Muscle layer of duodenum (tissue), 2 donors: ENCODE data around the gene USH2A.

Experiments
- H3K27ac ChIP-seq: one replicate; pipeline ENCODE4 v1.7.0; 2013; ENCODE audit warnings: mild to moderate bottlenecking, low read length
- H3K27me3 ChIP-seq: one replicate; pipeline ENCODE4 v1.7.0; 2013; ENCODE audit warnings: low read depth, mild to moderate bottlenecking, control low read depth, low read length
- H3K36me3 ChIP-seq, 2 donors: one replicate each; pipeline ENCODE4 v1.7.0; 2013; ENCODE audit warnings: low read length in 2 of 2, control low read depth in 1 of 2, mild to moderate bottlenecking in 1 of 2; ENCODE audit not compliant: insufficient read depth in 2 of 2, control insufficient read depth in 1 of 2
- H3K4me1 ChIP-seq, 2 donors: one replicate each; pipeline ENCODE4 v1.7.0; 2013; ENCODE audit warnings: low read length in 2 of 2, mild to moderate bottlenecking in 2 of 2, control low read depth in 1 of 2, moderate library complexity in 1 of 2; ENCODE audit not compliant: insufficient read depth in 2 of 2, control insufficient read depth in 1 of 2
- H3K4me3 ChIP-seq, 2 donors: one replicate each; pipeline ENCODE4 v1.7.0; 2013; ENCODE audit warnings: low read length in 2 of 2, low read depth in 1 of 2, mild to moderate bottlenecking in 1 of 2
- H3K9me3 ChIP-seq, 2 donors: one replicate each; pipeline ENCODE4 v1.7.0; 2013; ENCODE audit warnings: low read length in 2 of 2, control low read depth in 1 of 2, mild to moderate bottlenecking in 1 of 2; ENCODE audit not compliant: control insufficient read depth in 1 of 2
- donor health status: healthy.

USH2A gene

GRCh38 chr1:216073793-216074595 is 349.3 kb downstream of the USH2A start:
- no peak overlapping the region for H3K27ac ChIP-seq
- H3K36me3 ChIP-seq = no peaks in the 10 kb centered on the region
- no peaks in the 10 kb centered on the region for H3K4me1 ChIP-seq
- no peaks in the 10 kb centered on the region for H3K27me3 ChIP-seq
- H3K4me3 ChIP-seq = no peak overlapping the region
- H3K9me3 ChIP-seq = no peaks in the 10 kb centered on the region

- Histone ChIP-seq H3K27me3 (no peaks in the 10 kb centered on the region), H3K4me1 (no peaks in the 10 kb centered on the region), H3K9me3 (no peaks in the 10 kb centered on the region), H3K36me3 (no peaks in the 10 kb centered on the region), H3K4me3 (no peak overlapping the region), H3K27ac (no peak overlapping the region)
Measured at GRCh38 chr1:216071262-216071661, 352.0 kb downstream of the USH2A start.

GRCh38 chr1:216064643-216065042 is 358.6 kb downstream of the USH2A start:
- Histone ChIP-seq H3K4me3 (no peak overlapping the region), H3K27ac (no peak overlapping the region), H3K36me3 (no peaks in the 10 kb centered on the region), H3K4me1 (no peaks in the 10 kb centered on the region), H3K27me3 (no peaks in the 10 kb centered on the region), H3K9me3 (no peaks in the 10 kb centered on the region)

- Histone ChIP-seq H3K4me3 (no peak overlapping the region), H3K9me3 (peaks cover 0 to 3% of the 10 kb centered on the region in 2 donors), H3K27me3 (no peaks in the 10 kb centered on the region), H3K4me1 (no peaks in the 10 kb centered on the region), H3K36me3 (no peaks in the 10 kb centered on the region), H3K27ac (no peak overlapping the region)
Measured at GRCh38 chr1:216057947-216058346, 365.3 kb downstream of the USH2A start.

- Histone ChIP-seq H3K4me1 (no peaks in the 10 kb centered on the region), H3K4me3 (no peak overlapping the region), H3K9me3 (peaks cover 0 to 3% of the 10 kb centered on the region in 2 donors), H3K27ac (no peak overlapping the region), H3K36me3 (no peaks in the 10 kb centered on the region), H3K27me3 (no peaks in the 10 kb centered on the region)
Measured at GRCh38 chr1:216057063-216057462, 366.2 kb downstream of the USH2A start.

- H3K27me3 ChIP-seq = no peaks in the 10 kb centered on the region
- H3K4me3 ChIP-seq = no peak overlapping the region
- peaks cover 0 to 3% of the 10 kb centered on the region in 2 donors for H3K9me3 ChIP-seq
- no peaks in the 10 kb centered on the region for H3K4me1 ChIP-seq
- H3K36me3 ChIP-seq = no peaks in the 10 kb centered on the region
- H3K27ac ChIP-seq = no peak overlapping the region
Measured at GRCh38 chr1:216055004-216055403, 368.2 kb downstream of the USH2A start.

GRCh38 chr1:216054600-216054999 is 368.6 kb downstream of the USH2A start:
- no peaks in the 10 kb centered on the region for H3K27me3 ChIP-seq
- H3K36me3 ChIP-seq = no peaks in the 10 kb centered on the region
- H3K9me3 ChIP-seq = peaks cover 0 to 3% of the 10 kb centered on the region in 2 donors
- H3K27ac ChIP-seq = no peak overlapping the region
- H3K4me1 ChIP-seq = no peaks in the 10 kb centered on the region
- H3K4me3 ChIP-seq = no peak overlapping the region

- Histone ChIP-seq H3K27me3 (no peaks in the 10 kb centered on the region), H3K4me3 (no peak overlapping the region), H3K9me3 (no peaks in the 10 kb centered on the region), H3K27ac (no peak overlapping the region), H3K36me3 (no peaks in the 10 kb centered on the region), H3K4me1 (no peaks in the 10 kb centered on the region)
Measured at GRCh38 chr1:216051071-216051470, 372.2 kb downstream of the USH2A start.

GRCh38 chr1:216049741-216050430 is 373.4 kb downstream of the USH2A start:
- Histone ChIP-seq H3K4me1 (no peaks in the 10 kb centered on the region), H3K4me3 (no peak overlapping the region), H3K36me3 (no peaks in the 10 kb centered on the region), H3K27ac (no peak overlapping the region), H3K9me3 (no peaks in the 10 kb centered on the region), H3K27me3 (no peaks in the 10 kb centered on the region)

- Histone ChIP-seq H3K9me3 (no peaks in the 10 kb centered on the region), H3K27me3 (no peaks in the 10 kb centered on the region), H3K36me3 (no peaks in the 10 kb centered on the region), H3K27ac (no peak overlapping the region), H3K4me3 (no peak overlapping the region), H3K4me1 (no peaks in the 10 kb centered on the region)
Measured at GRCh38 chr1:216047811-216048572, 375.3 kb downstream of the USH2A start.

GRCh38 chr1:216046336-216046735 is 376.9 kb downstream of the USH2A start:
- no peaks in the 10 kb centered on the region for H3K36me3 ChIP-seq
- no peaks in the 10 kb centered on the region for H3K9me3 ChIP-seq
- H3K27me3 ChIP-seq = no peaks in the 10 kb centered on the region
- no peak overlapping the region for H3K27ac ChIP-seq
- no peaks in the 10 kb centered on the region for H3K4me1 ChIP-seq
- H3K4me3 ChIP-seq = no peak overlapping the region
